IMR-90 (cell line): Measurements from ENCODE around the gene TACR2.

ENCODE experiments used
- BHLHE40 ChIP-seq: fragments of 150-350 bp; IDR thresholded peaks from 2 replicates; pipeline ENCODE4 v1.6.1; 2016; ENCODE audit warnings: mild to moderate bottlenecking, low read depth, low read length
- CTCF ChIP-seq: conservative IDR thresholded peaks from 2 replicates; pipeline ENCODE4 v1.5.1; 2012; ENCODE audit warnings: mild to moderate bottlenecking, low read depth, low read length, improper control_type of control experiment
- ELK1 ChIP-seq: fragments of 150-350 bp; IDR thresholded peaks from 2 replicates; pipeline ENCODE4 v1.6.1; 2016; ENCODE audit warnings: low read depth, mild to moderate bottlenecking, low read length, moderate library complexity, borderline replicate concordance
- POLR2A ChIP-seq: IDR thresholded peaks from 2 replicates; pipeline ENCODE4 v1.6.1; 2012; ENCODE audit warnings: mild to moderate bottlenecking, low read depth, low read length

- no peak for TF ChIP-seq CTCF
- TF ChIP-seq POLR2A, result no peak
- TF ChIP-seq ELK1, result no peak
- TF ChIP-seq BHLHE40, result no peak
These were observed 10.4 kb downstream of the TACR2 start for GRCh38 chr10:69406302-69406811.
